ENCODE data around the gene OCSTAMP.

OCSTAMP gene

DNA sequence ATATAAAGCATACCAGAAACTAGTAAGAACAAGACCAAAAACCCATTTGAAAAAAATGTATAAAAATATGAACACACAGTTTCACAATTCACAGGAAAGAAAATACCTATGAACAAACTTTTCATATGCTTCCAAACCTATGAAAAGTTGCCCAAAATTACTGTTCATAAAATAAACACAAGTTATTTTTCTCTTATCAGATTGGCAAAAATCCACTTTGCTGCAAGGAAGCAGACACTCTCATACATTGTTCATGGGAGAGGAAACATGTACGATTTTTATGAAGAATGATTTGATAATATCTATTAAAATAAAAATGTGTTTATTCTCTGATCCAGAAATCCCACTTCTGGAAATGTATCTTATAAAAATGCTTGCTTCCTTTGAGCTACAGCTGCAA, 40.0 kb upstream of the OCSTAMP start:
- no CpG with 5 or more reads among the region's 1 CpG for WGBS (ENCODE audit: extremely low coverage, insufficient coverage, low lambda C conversion rate)
- DNase-seq, result no peak
- no peaks in the 10 kb centered on the region for H3K27me3 ChIP-seq (ENCODE audit: insufficient read depth, low read length, poor library complexity)

DNA sequence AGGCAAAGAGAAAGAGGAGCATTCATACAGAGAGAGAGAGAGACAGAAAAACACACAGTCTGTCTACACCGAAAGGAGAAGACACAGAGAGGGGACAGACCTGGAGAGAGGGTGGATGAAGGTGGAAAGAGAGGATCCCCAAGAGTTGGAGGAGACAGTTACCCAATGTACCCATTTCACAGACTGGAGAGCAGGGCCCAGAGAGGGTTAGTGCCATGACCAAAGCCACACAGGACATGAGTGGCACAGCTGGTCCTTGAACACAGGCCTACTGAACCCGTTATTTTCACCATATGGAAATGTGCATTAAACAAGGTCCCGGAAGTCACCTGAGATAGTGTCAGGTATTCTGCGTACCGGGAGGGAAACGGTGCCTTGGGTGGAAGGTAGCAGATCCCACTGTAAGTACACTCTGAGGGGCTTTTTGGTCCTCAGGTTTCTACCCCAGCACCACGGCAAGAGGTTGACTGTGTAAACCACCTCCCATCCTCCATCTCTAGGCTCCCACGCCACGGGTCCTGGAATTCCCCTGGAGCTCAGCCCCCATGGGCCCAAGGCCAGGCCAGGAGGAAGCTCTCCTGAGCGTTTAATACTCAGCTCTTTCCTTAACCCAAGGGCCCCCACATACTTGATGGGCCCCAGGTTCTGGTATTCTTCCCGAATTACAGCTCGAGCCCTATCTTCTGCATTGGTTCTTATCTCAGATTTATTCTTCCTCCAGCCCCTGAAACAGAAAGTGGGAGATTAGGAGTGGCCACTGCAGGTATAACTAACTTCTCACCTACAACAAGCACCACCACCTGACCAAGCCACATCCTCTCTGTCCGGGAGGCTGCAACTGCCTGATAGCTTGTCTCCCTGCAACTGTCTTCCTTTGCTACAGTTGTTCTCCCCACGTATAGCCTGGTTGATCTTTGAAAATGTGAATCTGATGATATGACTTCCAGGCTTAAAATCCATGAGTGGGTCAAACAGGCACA, 38.4 kb upstream of the OCSTAMP start:
- H3K4me2 ChIP-seq (ENCODE audit: low read length), result no peak overlapping the region
- H2BK15ac ChIP-seq (replicated peaks; ENCODE audit: low read depth), result no peak overlapping the region
- DNase-seq, result no peak
- H3K9ac ChIP-seq (ENCODE audit: low read length), result no peak overlapping the region
- H3K56ac ChIP-seq (ENCODE audit: low read length), result no peak overlapping the region
- H3K27me3 ChIP-seq (ENCODE audit: insufficient read depth, low read length, poor library complexity), result no peaks in the 10 kb centered on the region
- no peak overlapping the region for H2AK5ac ChIP-seq (ENCODE audit: low read length)
- peaks cover 7% of the 10 kb centered on the region for H3K4me1 ChIP-seq (ENCODE audit: control insufficient read depth, low read depth, low read length)
- no peak overlapping the region for H3K23ac ChIP-seq (ENCODE audit: low read length)
- H3K18ac ChIP-seq (ENCODE audit: low read length), result no peak overlapping the region
- H3K4me3 ChIP-seq (ENCODE audit: low read length), result no peak overlapping the region
- no peak overlapping the region for H2BK5ac ChIP-seq (ENCODE audit: low read length)
- H3K79me1 ChIP-seq (ENCODE audit: low read length), result no peaks in the 10 kb centered on the region
- H4K5ac ChIP-seq (ENCODE audit: low read length), result no peak overlapping the region
- H3K27ac ChIP-seq (ENCODE audit: low read depth, low read length), result no peak overlapping the region
- H3K79me2 ChIP-seq (ENCODE audit: control insufficient read depth, insufficient read depth, low read length), result no peaks in the 10 kb centered on the region
- no peak overlapping the region for H4K8ac ChIP-seq (ENCODE audit: low read depth, low read length)
- no peaks in the 10 kb centered on the region for H3K36me3 ChIP-seq (ENCODE audit: control insufficient read depth, insufficient read depth, low read length)
- H3K4ac ChIP-seq (ENCODE audit: low read depth, low read length), result no peak overlapping the region
- WGBS (ENCODE audit: extremely low coverage, insufficient coverage, low lambda C conversion rate), result no CpG with 5 or more reads among the region's 14 CpGs
- H2BK120ac ChIP-seq (ENCODE audit: low read depth, low read length), result no peak overlapping the region

More for the DNA sequence above, 40.0 kb upstream of the OCSTAMP start:
- H3K56ac ChIP-seq (ENCODE audit: low read length), result no peak overlapping the region
- H3K4me3 ChIP-seq (ENCODE audit: low read length), result no peak overlapping the region
- H3K4ac ChIP-seq (ENCODE audit: low read depth, low read length), result no peak overlapping the region
- H3K36me3 ChIP-seq (ENCODE audit: control insufficient read depth, insufficient read depth, low read length), result no peaks in the 10 kb centered on the region
- no peak overlapping the region for H2BK120ac ChIP-seq (ENCODE audit: low read depth, low read length)
- H4K5ac ChIP-seq (ENCODE audit: low read length), result no peak overlapping the region
- no peak overlapping the region for H3K9ac ChIP-seq (ENCODE audit: low read length)
- no peaks in the 10 kb centered on the region for H3K79me2 ChIP-seq (ENCODE audit: control insufficient read depth, insufficient read depth, low read length)
- H3K23ac ChIP-seq (ENCODE audit: low read length), result no peak overlapping the region
- H3K18ac ChIP-seq (ENCODE audit: low read length), result no peak overlapping the region
- no peaks in the 10 kb centered on the region for H3K79me1 ChIP-seq (ENCODE audit: low read length)
- no peak overlapping the region for H2BK5ac ChIP-seq (ENCODE audit: low read length)
- no peak overlapping the region for H3K27ac ChIP-seq (ENCODE audit: low read depth, low read length)
- H4K8ac ChIP-seq (ENCODE audit: low read depth, low read length), result no peak overlapping the region
- H2BK15ac ChIP-seq (replicated peaks; ENCODE audit: low read depth), result no peak overlapping the region
- no peak overlapping the region for H3K4me2 ChIP-seq (ENCODE audit: low read length)
- no peak overlapping the region for H2AK5ac ChIP-seq (ENCODE audit: low read length)
- H3K4me1 ChIP-seq (ENCODE audit: control insufficient read depth, low read depth, low read length), result no peaks in the 10 kb centered on the region

DNA sequence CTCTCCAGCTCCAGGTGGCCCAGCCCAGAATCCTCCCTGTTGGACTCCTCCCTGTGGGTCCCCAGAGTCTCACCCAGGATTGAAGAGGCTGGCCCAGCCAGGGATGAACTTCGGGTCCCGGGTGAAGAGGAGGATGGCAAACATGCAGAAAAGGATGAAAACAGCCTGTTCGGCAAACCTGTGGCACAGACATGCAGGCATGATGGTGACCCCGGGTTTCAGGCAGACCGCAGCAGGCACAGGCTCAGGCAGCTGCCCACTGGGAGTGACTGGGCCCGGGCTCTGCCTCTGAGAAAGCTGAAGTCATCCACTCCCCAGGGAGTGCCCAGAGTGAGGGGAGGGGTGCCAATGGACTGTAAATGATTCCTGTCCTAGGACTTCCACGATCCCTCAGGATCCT, 37.5 kb upstream of the OCSTAMP start:
- Histone ChIP-seq H4K5ac (ENCODE audit: low read length) (no peak overlapping the region), H3K4ac (ENCODE audit: low read depth, low read length) (no peak overlapping the region), H3K56ac (ENCODE audit: low read length) (no peak overlapping the region), H3K79me1 (ENCODE audit: low read length) (no peaks in the 10 kb centered on the region), H4K8ac (ENCODE audit: low read depth, low read length) (no peak overlapping the region), H2BK15ac (replicated peaks; ENCODE audit: low read depth) (no peak overlapping the region), H3K23ac (ENCODE audit: low read length) (no peak overlapping the region), H3K27me3 (ENCODE audit: insufficient read depth, low read length, poor library complexity) (no peaks in the 10 kb centered on the region), H3K4me1 (ENCODE audit: control insufficient read depth, low read depth, low read length) (peaks cover 10% of the 10 kb centered on the region), H3K79me2 (ENCODE audit: control insufficient read depth, insufficient read depth, low read length) (no peaks in the 10 kb centered on the region), H2BK120ac (ENCODE audit: low read depth, low read length) (no peak overlapping the region), H3K4me3 (ENCODE audit: low read length) (no peak overlapping the region), H2BK5ac (ENCODE audit: low read length) (no peak overlapping the region), H3K9ac (ENCODE audit: low read length) (no peak overlapping the region), H3K18ac (ENCODE audit: low read length) (no peak overlapping the region), H2AK5ac (ENCODE audit: low read length) (no peak overlapping the region), H3K27ac (ENCODE audit: low read depth, low read length) (no peak overlapping the region), H3K4me2 (ENCODE audit: low read length) (no peak overlapping the region), H3K36me3 (ENCODE audit: control insufficient read depth, insufficient read depth, low read length) (no peaks in the 10 kb centered on the region)
- WGBS (ENCODE audit: extremely low coverage, insufficient coverage, low lambda C conversion rate), result no CpG with 5 or more reads among the region's 7 CpGs
- DNase-seq, result no peak

DNA sequence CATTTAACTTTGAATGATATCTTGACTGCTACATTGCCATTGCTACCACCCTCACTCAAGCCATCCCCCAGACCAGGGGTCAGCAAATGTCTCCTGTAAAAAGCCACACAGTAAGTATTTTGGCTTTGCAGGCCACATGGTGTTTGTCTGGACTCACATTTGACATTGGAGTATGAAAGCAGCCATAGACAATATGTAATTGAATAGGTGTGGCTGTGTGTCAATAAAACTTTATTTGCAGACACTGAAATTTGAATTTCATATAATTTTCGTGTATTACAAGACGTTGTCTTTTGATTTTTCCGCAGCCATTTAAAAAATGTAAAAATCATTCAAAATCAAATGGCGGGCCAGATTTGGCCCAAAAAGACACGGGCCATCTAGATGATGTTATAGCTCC, 36.3 kb upstream of the OCSTAMP start:
- H2BK120ac ChIP-seq (ENCODE audit: low read depth, low read length), result no peak overlapping the region
- H3K9ac ChIP-seq (ENCODE audit: low read length), result no peak overlapping the region
- no peak overlapping the region for H3K4me2 ChIP-seq (ENCODE audit: low read length)
- H3K79me1 ChIP-seq (ENCODE audit: low read length), result no peaks in the 10 kb centered on the region
- no peak overlapping the region for H4K8ac ChIP-seq (ENCODE audit: low read depth, low read length)
- H3K18ac ChIP-seq (ENCODE audit: low read length), result no peak overlapping the region
- no CpG with 5 or more reads among the region's 5 CpGs for WGBS (ENCODE audit: extremely low coverage, insufficient coverage, low lambda C conversion rate)
- H3K23ac ChIP-seq (ENCODE audit: low read length), result peak overlapping the region; percentile 15
- H3K4me3 ChIP-seq (ENCODE audit: low read length), result no peak overlapping the region
- H2BK15ac ChIP-seq (replicated peaks; ENCODE audit: low read depth), result no peak overlapping the region
- no peaks in the 10 kb centered on the region for H3K27me3 ChIP-seq (ENCODE audit: insufficient read depth, low read length, poor library complexity)
- H2AK5ac ChIP-seq (ENCODE audit: low read length), result no peak overlapping the region
- no peaks in the 10 kb centered on the region for H3K79me2 ChIP-seq (ENCODE audit: control insufficient read depth, insufficient read depth, low read length)
- H2BK5ac ChIP-seq (ENCODE audit: low read length), result no peak overlapping the region
- H3K56ac ChIP-seq (ENCODE audit: low read length), result no peak overlapping the region
- no peak overlapping the region for H4K5ac ChIP-seq (ENCODE audit: low read length)
- no peak overlapping the region for H3K27ac ChIP-seq (ENCODE audit: low read depth, low read length)
- DNase-seq, result no peak
- no peak overlapping the region for H3K4ac ChIP-seq (ENCODE audit: low read depth, low read length)
- no peaks in the 10 kb centered on the region for H3K36me3 ChIP-seq (ENCODE audit: control insufficient read depth, insufficient read depth, low read length)
- H3K4me1 ChIP-seq (ENCODE audit: control insufficient read depth, low read depth, low read length), result peaks cover 10% of the 10 kb centered on the region

DNA sequence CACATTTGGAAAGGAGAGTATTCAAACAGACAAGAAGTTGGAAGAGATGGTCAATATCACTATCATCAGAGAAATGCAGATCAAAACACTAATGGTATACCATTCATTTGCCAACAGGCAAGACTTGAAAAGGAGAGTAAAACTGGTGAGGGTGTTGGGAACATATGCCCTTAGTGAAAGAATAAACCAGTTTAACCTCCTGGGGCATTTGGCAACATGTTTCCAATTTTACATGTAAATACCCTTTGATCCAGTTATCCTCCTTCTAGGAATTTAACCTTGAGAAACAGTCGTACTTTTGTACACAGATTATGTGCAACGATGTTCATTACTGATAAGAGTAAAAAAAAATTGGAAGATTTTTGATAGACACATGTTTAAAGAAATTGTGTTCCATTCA, 34.1 kb upstream of the OCSTAMP start:
- no peaks in the 10 kb centered on the region for H3K27me3 ChIP-seq (ENCODE audit: insufficient read depth, low read length, poor library complexity)
- no peaks in the 10 kb centered on the region for H3K79me2 ChIP-seq (ENCODE audit: control insufficient read depth, insufficient read depth, low read length)
- no peak overlapping the region for H4K5ac ChIP-seq (ENCODE audit: low read length)
- H4K8ac ChIP-seq (ENCODE audit: low read depth, low read length), result no peak overlapping the region
- H3K4me1 ChIP-seq (ENCODE audit: control insufficient read depth, low read depth, low read length), result peaks cover 10% of the 10 kb centered on the region
- H3K23ac ChIP-seq (ENCODE audit: low read length), result no peak overlapping the region
- H3K4me2 ChIP-seq (ENCODE audit: low read length), result no peak overlapping the region
- no peak overlapping the region for H2BK120ac ChIP-seq (ENCODE audit: low read depth, low read length)
- WGBS (ENCODE audit: extremely low coverage, insufficient coverage, low lambda C conversion rate), result no CpG with 5 or more reads among the region's 2 CpGs
- no peak overlapping the region for H3K56ac ChIP-seq (ENCODE audit: low read length)
- no peak overlapping the region for H3K9ac ChIP-seq (ENCODE audit: low read length)
- no peaks in the 10 kb centered on the region for H3K79me1 ChIP-seq (ENCODE audit: low read length)
- H2AK5ac ChIP-seq (ENCODE audit: low read length), result no peak overlapping the region
- no peak overlapping the region for H2BK15ac ChIP-seq (replicated peaks; ENCODE audit: low read depth)
- no peak overlapping the region for H3K4me3 ChIP-seq (ENCODE audit: low read length)
- H3K4ac ChIP-seq (ENCODE audit: low read depth, low read length), result no peak overlapping the region
- no peak for DNase-seq
- H3K36me3 ChIP-seq (ENCODE audit: control insufficient read depth, insufficient read depth, low read length), result no peaks in the 10 kb centered on the region
- H3K18ac ChIP-seq (ENCODE audit: low read length), result no peak overlapping the region
- H2BK5ac ChIP-seq (ENCODE audit: low read length), result no peak overlapping the region
- H3K27ac ChIP-seq (ENCODE audit: low read depth, low read length), result no peak overlapping the region
